ENCODE data around the gene ADSS2.
"Not testable (repeated sequence)": the region's sequence is repeated elsewhere in the genome, so short reads cannot be mapped to it uniquely, and the experiment has no call there.

Gene ADSS2

DNA sequence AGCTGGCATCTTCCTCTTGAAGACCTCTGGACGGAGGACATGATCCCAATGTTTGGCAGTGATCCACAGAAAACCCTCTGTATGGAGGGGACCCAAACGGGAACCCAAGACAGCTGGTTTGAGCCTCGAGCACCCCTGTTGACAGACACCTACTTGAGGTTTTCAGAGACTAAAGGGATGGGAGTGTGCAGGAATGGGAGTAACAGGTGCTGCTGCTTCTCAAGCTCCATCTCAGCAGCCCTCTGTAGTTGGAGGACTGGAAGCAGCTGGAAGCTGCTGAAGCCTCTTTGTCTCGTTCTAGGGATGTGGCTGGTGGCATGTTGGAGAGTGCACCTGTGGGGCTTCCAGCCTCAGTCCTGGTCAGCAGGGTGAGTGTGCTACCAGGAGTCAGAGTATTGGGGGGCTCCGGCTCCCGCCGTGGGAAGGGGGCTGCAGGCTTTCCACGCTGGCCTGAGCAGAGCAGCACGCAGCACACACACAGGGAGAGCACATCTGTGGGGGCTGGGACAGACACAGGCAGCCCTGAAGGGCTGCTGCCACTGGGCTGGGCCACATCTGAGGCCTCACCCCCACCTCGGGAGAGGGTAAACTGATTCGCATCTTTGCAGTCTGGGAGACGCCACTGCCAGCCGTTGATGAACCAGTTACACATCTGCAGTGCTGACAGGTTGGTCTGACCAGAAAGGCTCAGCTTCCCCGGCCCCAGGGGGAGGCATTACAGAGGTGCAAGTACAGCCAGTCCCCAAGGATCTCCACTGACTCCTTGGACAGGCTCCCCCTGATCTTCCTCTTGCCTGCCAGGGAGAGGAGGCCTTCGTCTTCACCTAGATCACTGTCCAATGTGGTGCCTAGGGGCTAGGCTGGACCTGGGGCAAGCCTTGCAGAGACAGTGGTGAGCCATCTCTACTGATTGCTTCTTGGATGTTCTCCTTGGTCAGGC, 56.6 kb downstream of the ADSS2 start:
- DNase-seq, result no peak

GRCh38 chr1:244394346-244394745, 57.4 kb downstream of the ADSS2 start:
- DNase-seq, result no peak

GRCh38 chr1:244393604-244394176, 58.0 kb downstream of the ADSS2 start:
- no peak for DNase-seq

DNA sequence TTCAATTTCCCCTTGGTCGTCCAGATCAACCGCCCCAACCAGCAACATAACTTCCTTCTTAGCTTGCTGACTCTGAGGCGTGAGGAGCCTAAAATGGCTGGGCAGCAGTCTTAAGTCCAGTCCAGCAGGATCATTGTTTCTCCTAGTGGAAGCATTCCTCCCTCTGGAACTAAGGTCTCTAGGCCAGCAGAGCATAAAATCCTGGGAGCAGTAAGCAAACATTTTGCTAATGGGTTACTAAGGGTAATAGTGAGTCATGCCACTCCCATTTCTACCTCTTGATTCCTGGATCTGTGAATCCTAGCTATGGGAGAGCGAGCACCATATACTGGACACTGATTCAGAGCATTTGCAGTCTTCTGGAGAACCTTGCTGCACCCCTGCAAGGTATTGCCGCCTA, 59.9 kb downstream of the ADSS2 start:
- no peak for DNase-seq

- DNase-seq, result no peak
Observed at GRCh38 chr1:244388961-244389360, 62.7 kb downstream of the ADSS2 start.

DNA sequence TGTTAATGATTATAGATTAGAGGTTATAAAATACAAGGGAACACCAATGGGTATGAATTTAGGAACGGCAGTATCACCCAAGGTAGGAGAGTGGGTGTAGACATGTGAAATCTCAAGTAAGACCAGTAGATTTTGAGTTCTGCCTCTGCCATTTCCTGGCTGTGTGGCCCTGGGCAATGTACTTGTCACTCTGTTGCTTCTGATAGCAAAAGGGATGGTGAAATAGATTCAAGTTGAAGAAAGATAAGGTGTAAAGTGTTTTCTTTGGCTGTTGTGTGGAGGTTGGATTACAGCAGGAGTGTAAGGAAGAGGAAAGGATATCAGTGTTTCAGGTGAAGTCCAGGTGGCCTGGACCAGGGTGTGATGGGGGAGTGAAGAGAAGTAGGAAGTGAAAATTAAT, 64.3 kb downstream of the ADSS2 start:
- DNase-seq, result no peak

DNA sequence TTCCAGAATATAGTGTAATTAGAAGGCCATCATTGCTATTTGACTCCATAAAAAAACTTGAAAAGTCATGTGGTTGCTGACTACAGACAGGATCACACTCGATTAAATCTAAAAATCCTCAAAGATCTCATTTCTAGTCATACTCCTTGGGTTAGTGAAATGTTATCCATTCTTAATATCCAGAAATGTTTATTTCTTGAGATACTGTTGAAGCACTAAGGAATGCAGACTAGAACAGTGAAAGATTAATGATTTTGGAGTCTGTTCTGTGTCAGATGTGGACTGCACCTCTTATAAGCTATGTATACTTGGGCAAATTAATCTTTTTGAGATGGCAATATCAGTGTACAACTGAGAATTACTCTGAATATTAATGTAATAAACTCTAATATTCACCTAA, 65.1 kb downstream of the ADSS2 start:
- DNase-seq, result no peak

- no peak for DNase-seq
Observed at GRCh38 chr1:244384066-244384465, 67.6 kb downstream of the ADSS2 start.

DNA sequence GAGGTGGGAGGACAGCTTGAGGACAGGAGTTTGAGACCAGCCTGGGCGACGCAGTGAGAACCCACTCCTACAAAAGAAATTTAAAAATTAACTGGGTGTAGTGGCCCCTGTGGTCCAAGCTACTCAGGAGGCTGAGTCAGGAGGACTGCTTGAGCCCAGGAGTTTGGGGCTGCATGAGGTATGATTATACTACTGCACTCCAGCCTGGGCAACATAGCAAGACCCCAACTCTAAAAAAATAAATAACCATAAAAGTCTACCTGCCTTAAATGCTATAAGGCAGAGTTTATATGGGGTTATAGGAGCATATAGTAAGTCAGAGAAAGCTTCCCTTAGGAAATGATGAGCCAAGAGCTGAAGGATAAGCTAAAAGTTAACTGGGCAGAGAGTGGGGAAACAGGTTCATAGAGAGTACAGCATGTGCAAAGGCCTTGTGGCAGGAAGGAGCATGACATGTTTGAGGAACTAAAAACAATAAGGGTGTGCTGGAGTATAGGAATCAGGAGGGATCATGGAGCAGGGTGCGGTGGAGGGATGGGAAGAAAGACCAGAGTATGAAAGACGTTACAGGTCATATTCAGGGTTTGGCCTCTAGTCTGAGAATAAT, 68.3 kb downstream of the ADSS2 start:
- DNase-seq, result no peak

DNA sequence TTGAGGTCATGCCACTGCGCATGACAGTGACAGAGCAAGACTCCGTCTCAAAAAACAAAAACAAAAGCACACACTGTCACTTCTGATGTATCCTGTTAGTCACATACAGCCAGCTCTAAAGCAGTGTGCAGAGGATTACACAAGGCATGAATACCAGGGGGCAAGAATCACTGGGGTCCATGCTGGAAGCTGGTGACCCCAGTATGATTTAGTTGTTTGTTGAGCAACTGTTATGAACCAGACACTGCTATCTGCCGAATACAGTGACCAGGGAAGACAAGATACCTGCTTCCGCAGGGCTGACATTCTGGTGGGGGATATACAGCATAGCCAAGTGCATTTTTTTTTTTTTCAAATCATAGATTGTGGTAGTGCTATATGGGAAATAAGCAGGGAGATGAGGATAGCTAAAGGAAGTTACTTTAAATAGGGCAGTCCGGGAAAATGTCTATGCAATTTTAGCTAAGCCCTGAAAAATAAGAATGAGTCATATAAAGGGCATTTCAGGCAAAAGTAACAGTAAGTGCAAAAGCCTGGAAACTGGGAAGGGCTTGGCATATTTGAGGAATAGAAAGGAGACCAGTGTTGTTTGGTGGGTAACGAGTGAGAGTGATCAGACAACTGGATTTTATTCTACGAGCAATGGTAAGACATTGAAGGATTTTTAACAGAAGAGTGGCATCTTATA, 69.7 kb downstream of the ADSS2 start:
- DNase-seq, result no peak

DNA sequence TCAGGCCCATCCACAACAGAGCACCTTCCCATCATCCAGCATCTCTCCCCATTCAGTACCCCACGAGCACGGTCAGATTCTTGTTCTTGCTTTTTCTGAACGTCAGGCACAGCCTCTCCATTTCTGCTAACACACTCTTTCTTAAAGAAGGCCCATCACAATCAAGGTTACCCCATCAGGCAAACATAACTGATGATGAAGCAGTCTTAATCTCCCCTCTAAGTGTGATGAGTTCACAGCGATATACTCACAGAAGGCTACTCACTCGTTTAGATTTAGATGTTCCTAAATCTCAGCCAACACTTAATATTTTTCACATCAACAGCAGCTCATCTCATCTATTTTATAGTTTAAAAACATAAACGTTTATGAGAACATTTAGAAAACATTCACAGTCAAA, 75.6 kb downstream of the ADSS2 start:
- DNase-seq, result no peak

GRCh38 chr1:244375051-244375450, 76.7 kb downstream of the ADSS2 start:
- no peak for DNase-seq

GRCh38 chr1:244374484-244374883, 77.2 kb downstream of the ADSS2 start:
- DNase-seq, result not testable (repeated sequence)

DNA sequence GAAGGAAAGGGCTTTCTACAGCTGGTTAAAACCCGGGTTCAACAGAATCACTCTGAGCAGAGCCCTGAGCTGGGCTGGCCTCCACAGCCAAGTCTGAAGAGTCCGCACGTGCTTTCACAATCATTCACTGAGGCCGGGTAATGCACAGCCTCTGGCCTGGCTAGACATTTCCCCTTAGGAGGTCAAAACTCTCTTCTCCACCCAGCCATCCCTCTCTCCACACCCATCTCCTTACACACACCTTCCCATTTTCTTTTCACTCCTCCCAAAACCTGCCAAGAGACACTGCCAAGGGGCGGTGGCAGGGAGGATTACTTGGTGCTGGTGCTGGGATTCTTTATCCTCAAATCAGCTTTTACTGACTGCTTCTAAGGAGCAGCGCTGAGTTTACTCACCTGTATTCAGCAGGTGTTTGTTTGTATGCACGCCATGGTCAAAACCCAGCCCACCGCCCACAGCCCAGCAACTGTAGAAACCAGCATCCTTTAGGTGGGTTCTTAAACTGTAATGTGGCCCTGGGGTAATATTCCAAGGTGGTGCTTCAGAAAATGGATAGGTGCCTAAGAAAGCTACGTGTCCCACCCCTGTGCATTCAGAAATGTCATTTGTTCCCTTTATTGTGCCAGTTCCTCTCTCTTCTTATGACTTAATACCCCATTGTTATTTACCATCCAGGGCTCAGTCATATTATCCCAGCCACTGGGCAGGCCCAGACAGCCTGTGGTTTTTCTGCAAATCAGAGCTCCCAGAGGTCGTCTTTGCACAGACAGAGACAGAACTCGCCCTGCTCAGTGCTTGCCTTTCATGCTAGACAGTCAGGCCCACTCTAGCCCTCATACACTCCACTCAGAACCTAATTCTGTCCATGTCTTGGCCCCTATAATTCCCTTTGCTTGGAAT, 80.2 kb downstream of the ADSS2 start:
- DNase-seq, result no peak

DNA sequence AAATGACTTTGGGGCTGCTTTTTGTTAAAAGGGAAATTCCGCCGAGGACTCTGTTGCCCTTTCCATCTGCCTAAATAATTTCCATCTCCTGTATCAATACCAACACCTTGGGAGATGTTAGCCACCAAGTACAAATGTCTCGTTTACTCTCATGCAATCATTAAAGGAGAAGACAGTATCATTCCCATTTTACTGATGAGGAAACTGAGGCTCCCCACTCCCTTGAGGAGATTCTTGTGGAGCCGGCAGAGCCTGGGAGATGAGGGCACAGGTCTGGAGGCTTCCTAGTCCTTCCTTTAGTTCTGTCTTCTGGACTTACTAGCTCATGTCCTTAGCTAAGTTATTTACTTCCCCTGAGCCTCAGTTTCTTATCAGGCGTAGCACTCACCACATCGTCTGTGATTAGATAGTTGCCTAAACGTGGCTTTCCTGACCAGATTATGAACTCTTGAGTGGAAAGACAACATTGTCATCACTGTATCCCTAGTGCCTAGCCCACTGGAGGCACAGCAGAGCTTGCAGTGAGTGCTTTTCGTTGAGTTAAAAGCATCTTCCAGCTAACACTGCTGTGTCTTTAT, 81.6 kb downstream of the ADSS2 start:
- DNase-seq, result no peak

GRCh38 chr1:244369256-244370057, 82.3 kb downstream of the ADSS2 start:
- DNase-seq, result no peak

- no peak for DNase-seq
Observed at GRCh38 chr1:244368279-244368678, 83.4 kb downstream of the ADSS2 start.

DNA sequence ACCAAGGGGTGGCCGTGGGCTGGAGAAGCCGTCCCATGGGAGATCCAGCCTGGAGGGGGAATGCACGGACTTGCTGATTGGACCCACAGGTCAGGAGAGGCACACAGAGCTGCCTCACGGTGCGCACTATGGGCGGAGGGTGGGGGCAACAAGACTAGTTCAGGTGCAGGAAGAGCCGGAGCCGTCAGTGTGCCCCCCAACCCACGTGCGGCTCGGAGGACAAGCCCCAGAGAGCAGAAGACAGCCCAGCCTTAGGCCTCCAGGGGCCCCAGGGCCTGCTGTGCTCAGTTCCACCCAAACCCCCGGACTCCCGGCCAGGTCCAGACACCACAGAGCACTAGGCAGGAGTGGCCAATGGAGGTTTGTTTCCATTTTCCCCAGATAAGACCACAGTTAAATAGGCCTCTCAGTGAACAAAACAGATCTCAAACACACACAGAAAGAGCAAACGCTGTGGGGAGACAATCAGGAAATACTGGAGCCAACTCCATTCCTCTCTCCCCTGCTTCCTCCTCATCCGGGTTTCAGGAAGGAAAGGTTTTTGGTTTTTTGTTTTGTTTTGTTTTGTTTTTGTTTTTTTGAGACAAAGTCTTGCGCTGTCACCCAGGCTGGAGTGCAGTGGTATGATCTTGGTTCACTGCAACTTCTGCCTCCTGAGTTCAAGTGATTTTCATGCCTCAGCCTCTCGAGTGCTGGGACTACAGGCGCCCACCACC, 84.2 kb downstream of the ADSS2 start:
- DNase-seq, result no peak

GRCh38 chr1:244365809-244366208, 85.9 kb downstream of the ADSS2 start:
- DNase-seq, result no peak

DNA sequence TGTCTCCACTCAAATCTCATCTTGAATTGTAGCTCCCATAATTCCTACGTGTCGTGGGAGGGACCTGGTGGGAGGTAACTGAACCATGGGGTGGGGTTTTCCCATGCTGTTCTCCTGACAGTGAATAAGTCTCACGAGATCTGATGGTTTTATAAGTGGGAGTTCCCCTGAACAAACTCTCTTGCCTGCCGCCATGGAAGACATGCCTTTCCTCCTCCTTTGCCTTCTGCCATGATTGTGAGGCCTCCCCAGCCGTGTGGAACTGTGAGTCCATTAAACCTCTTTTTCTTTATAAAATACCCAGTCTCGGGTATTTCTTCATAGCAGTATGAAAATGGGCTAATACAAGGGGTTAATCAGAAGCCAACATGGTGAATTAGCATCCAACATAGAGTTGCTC, 86.4 kb downstream of the ADSS2 start:
- not testable (repeated sequence) for DNase-seq

Measured in activated naive CD4-positive, alpha-beta T cell treated with anti-CD3 and anti-CD28 coated beads, Interleukin-2, amount 50 U/mL, for 16 hours (primary cell).